Measurements from ENCODE around the gene PRR22. TPM values are rescaled to one million over a fixed set of nuclear protein-coding genes. Genes with fewer than 3 reads are reported as not detected.

Gene PRR22
- total and polyA plus RNA-seq, 9 of the 15 experiments (the other 6 are each of a cell fraction or from before 2014, with no cell fraction given): 0.03 to 12.0 (median 2.0) TPM; not detected in 1

DNA sequence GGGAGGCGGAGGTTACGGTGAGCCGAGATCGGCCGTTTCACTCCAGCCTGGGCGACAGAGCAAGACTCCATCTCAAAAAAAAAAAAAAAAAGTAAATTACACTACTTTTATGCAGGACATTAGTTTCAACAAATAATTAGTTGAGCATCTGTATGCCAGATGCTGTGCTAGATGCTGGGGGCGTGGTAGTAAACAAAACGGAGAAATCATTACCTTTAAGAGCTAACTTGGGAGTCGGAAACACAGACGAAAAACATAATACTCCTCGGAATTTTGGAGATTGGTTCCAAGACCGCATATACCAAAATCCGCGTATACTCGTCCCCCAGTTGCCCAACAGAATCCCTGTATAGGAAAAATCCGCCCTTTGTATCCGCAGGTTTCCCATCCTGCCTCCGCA is 7.7 kb upstream of the PRR22 start (continued):
- TF ChIP-seq, protein P1, sequence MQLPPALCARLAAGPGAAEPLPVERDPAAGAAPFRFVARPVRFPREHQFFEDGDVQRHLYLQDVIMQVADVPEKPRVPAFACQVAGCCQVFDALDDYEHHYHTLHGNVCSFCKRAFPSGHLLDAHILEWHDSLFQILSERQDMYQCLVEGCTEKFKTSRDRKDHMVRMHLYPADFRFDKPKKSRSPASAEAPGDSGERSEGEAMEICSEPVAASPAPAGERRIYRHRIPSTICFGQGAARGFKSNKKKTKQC (CRISPR knock-in tag; IDR thresholded peaks at IDR 0.05): no peak
- TF ChIP-seq ZNF79 (CRISPR knock-in tag; IDR thresholded peaks at IDR 0.05; ENCODE audit: low read depth) (no peak), DDX20 (tag; IDR thresholded peaks at IDR 0.05; ENCODE audit: low read depth) (no peak), C11orf30 (IDR thresholded peaks at IDR 0.05; ENCODE audit: low read depth) (no peak), XRCC3 (IDR thresholded peaks at IDR 0.05) (no peak), HNRNPH1 (optimal IDR thresholded peaks at IDR 0.05; ENCODE audit: low read depth, low read length) (no peak)

- peak within 1 kb of the TSS; percentile 99 for H3K9ac ChIP-seq (ENCODE audit: insufficient read depth in 1 of 2, low read depth in 2 of 2, low read length in 2 of 2)
- intact Hi-C loops (cut with micrococcal nuclease) (loop anchor here (2.0 kb wide), 2 partner anchors 72 to 100 kb away; partner anchors contain the start of gene RPL36), in situ Hi-C loops (cut with MboI) (no loop called here)
- H3K79me2 ChIP-seq (ENCODE audit: control insufficient read depth, insufficient read depth, low read length): peaks cover 21% of the 10 kb centered on the region
- H3K4me3 ChIP-seq: peak within 1 kb of the TSS; percentile 65
- DNase-seq (ENCODE audit: extremely low read depth in 1 of 4, low spot score in 3 of 4) (peak; percentile 95 to 99 (median 98)), FAIRE-seq (peak; percentile 100), ATAC-seq (peak; percentile 97)
- H3K4me2 ChIP-seq (ENCODE audit: insufficient read depth, low read length): peak within 1 kb of the TSS; percentile 98
- peaks cover 44% of the 10 kb centered on the region for H3K36me3 ChIP-seq (ENCODE audit: control insufficient read depth, insufficient read depth, low read length)
- H2AFZ ChIP-seq (ENCODE audit: low read depth, low read length): peak within 1 kb of the TSS; percentile 96
- BruUV-seq (replicated peaks): TSS peak; percentile 89
- no peaks in the 10 kb centered on the region for H3K9me1 ChIP-seq (ENCODE audit: control insufficient read depth, insufficient read depth, low read length)
- POLR2A ChIA-PET: interaction anchor here (0.6 to 2.1 kb wide), 35 partner anchors 8 to 207 kb away, joined by 3 to 17 read pairs (median 4); partner anchors contain the start of genes CATSPERD, LONP1, NDUFA11 and RPL36
- CTCF ChIA-PET (ENCODE audit: low intra/inter-chr PET ratio): interaction anchor here (0.6 kb wide), 1 partner anchor 1671 kb away, joined by 3 read pairs; no protein-coding TSS in a partner anchor
- peak within 1 kb of the TSS; percentile 100 for H3K27ac ChIP-seq (ENCODE audit: extremely low read depth, low read depth, low read length)
- under 1% methylated on average over 72 of the region's 72 CpGs for WGBS (ENCODE audit: insufficient coverage, low coverage, missing lambda C conversion rate)
- H3K9me3 ChIP-seq (replicated peaks; ENCODE audit: control insufficient read depth, insufficient read depth, low read depth, low read length): no peaks in the 10 kb centered on the region
- 0 out of 2 replicates have a peak, but pooled peaks cover 10% of the 10 kb centered on the region for H4K20me1 ChIP-seq (replicated peaks; ENCODE audit: control insufficient read depth, insufficient read depth, low read length)
- H3K27me3 ChIP-seq (ENCODE audit: control insufficient read depth in 2 of 2, insufficient read depth in 2 of 2, low read length in 2 of 2): no peaks in the 10 kb centered on the region
- H3K4me1 ChIP-seq (replicated peaks in 1 of 2; ENCODE audit: control insufficient read depth in 2 of 2, insufficient read depth in 2 of 2, low read length in 2 of 2): peaks cover 4 to 42% of the 10 kb centered on the region in 2 experiments; a peak in 3 of 5 replicates
- TF ChIP-seq, protein P2, sequence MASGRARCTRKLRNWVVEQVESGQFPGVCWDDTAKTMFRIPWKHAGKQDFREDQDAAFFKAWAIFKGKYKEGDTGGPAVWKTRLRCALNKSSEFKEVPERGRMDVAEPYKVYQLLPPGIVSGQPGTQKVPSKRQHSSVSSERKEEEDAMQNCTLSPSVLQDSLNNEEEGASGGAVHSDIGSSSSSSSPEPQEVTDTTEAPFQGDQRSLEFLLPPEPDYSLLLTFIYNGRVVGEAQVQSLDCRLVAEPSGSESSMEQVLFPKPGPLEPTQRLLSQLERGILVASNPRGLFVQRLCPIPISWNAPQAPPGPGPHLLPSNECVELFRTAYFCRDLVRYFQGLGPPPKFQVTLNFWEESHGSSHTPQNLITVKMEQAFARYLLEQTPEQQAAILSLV (tag; IDR thresholded peaks at IDR 0.05): no peak
- peak; percentile 95 for TF ChIP-seq RBBP5 (IDR thresholded peaks at IDR 0.05; ENCODE audit: borderline replicate concordance, insufficient read depth, low read length, poor library complexity, severe bottlenecking)
- TF ChIP-seq ZNF583 (CRISPR knock-in tag; IDR thresholded peaks at IDR 0.05): peak; percentile 74; the same call in 1 of the 2 replicates
- TF ChIP-seq, protein P3, sequence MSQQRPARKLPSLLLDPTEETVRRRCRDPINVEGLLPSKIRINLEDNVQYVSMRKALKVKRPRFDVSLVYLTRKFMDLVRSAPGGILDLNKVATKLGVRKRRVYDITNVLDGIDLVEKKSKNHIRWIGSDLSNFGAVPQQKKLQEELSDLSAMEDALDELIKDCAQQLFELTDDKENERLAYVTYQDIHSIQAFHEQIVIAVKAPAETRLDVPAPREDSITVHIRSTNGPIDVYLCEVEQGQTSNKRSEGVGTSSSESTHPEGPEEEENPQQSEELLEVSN (IDR thresholded peaks at IDR 0.05; ENCODE audit: borderline replicate concordance in 1 of 2, extremely low read depth in 1 of 2, insufficient read depth in 1 of 2, insufficient read length in 1 of 2, low read depth in 1 of 2, low read length in 1 of 2, poor library complexity in 1 of 2, severe bottlenecking in 1 of 2): peak; percentile 67 to 97
- 0 out of 2 replicates have a peak, but pooled peaks have one; percentile 33 for TF ChIP-seq ZNF324 (CRISPR knock-in tag; IDR thresholded peaks at IDR 0.05)
- no peak for TF ChIP-seq FOXJ3 (CRISPR knock-in tag; IDR thresholded peaks at IDR 0.05)
- peak; percentile 84 for TF ChIP-seq ETV1 (tag; conservative IDR thresholded peaks at IDR 0.05; ENCODE audit: low read depth)
- no peak for TF ChIP-seq RBM17 (IDR thresholded peaks at IDR 0.05; ENCODE audit: borderline replicate concordance, low read depth, low read length)
Measured at GRCh38 chr19:5790559-5791520, 6.3 kb upstream of the PRR22 start, which contains the start of gene DUS3L. DUS3L (minus strand) TSS chr19:5791163; CDS start chr19:5791141, 22 bp downstream.

All from K562 (cell line).